HEK293 (cell line): ENCODE data around the gene PP2D1.
A peak's percentile ranks its signal among the peaks of the same experiment; 100 is the strongest.

ENCODE experiments used
- CTCF ChIA-PET: fragments of 350-600 bp; formaldehyde crosslinking; extraction: SDS; loops from one replicate; lab custom pipeline; 2021; ENCODE audit warnings: antibody characterized with exemption; lab: Yijun Ruan, JAX
- POLR2A ChIA-PET: fragments of 300-600 bp; formaldehyde crosslinking; extraction: SDS; loops from one replicate; lab custom pipeline; 2020; ENCODE audit warnings: antibody characterized with exemption, inconsistent platforms; lab: Yijun Ruan, JAX
- H3K27ac ChIP-seq: fragments of 200-500 bp; sonication (Bioruptor generic); 2 replicates; pipeline ENCODE4 v1.5.1; 2014; ENCODE audit warnings: low read depth, low read length, control low read depth, inconsistent platforms; ENCODE audit errors: extremely low read depth
- H3K36me3 ChIP-seq, 2 experiments: fragments of 200-500 bp in 1 of 2; sonication (Bioruptor generic) in 1 of 2; 1 replicate in 1 of 2; 2 replicates in 1 of 2; pipeline ENCODE4 v1.5.1; 2014 to 2017; ENCODE audit warnings: inconsistent platforms in 2 of 2, low read length in 2 of 2; ENCODE audit not compliant: control insufficient read depth in 2 of 2, insufficient read depth in 1 of 2
- H3K4me1 ChIP-seq: fragments of 200-500 bp; sonication (Bioruptor generic); 2 replicates; pipeline ENCODE4 v1.5.1; 2014; ENCODE audit warnings: mild to moderate bottlenecking, low read length, inconsistent platforms; ENCODE audit not compliant: control insufficient read depth, insufficient read depth
- H3K4me3 ChIP-seq: 2 replicates; pipeline ENCODE4 v1.5.1; 2011; ENCODE audit warnings: low read depth, mild to moderate bottlenecking, control low read depth, low read length, moderate library complexity
- H3K9me3 ChIP-seq: fragments of 200-500 bp; sonication (Bioruptor generic); 2 replicates; pipeline ENCODE4 v1.5.1; 2014; ENCODE audit warnings: low read depth, low read length, inconsistent platforms; ENCODE audit not compliant: control insufficient read depth, insufficient read depth
- GLIS2 ChIP-seq: fragments of 450-650 bp; formaldehyde crosslinking; IDR thresholded peaks from 2 replicates; pipeline ENCODE4 v1.5.1; 2016; ENCODE audit warnings: missing biosample characterization, missing genetic modification characterization
- HOXD13 ChIP-seq: sonication (generic); formaldehyde crosslinking; IDR thresholded peaks from 2 replicates; pipeline ENCODE4 v1.8.0; 2022; ENCODE audit warnings: missing genetic modification reagents, borderline replicate concordance
- KLF17 ChIP-seq: fragments of 450-650 bp; formaldehyde crosslinking; IDR thresholded peaks from 2 replicates; pipeline ENCODE4 v1.5.1; 2016; ENCODE audit warnings: missing biosample characterization, missing genetic modification characterization
- KLF9 ChIP-seq: fragments of 450-650 bp; formaldehyde crosslinking; IDR thresholded peaks from 2 replicates; pipeline ENCODE4 v1.5.1; 2016; ENCODE audit warnings: missing biosample characterization, missing genetic modification characterization, low read depth
- PRDM1 ChIP-seq: fragments of 450-650 bp; formaldehyde crosslinking; IDR thresholded peaks from 2 replicates; pipeline ENCODE4; 2016; ENCODE audit warnings: missing biosample characterization, missing genetic modification characterization
- SP7 ChIP-seq: fragments of 450-650 bp; formaldehyde crosslinking; IDR thresholded peaks from 2 replicates; pipeline ENCODE4 v1.5.1; 2016; ENCODE audit warnings: missing biosample characterization, missing genetic modification characterization
- ZBTB21 ChIP-seq: fragments of 450-650 bp; formaldehyde crosslinking; IDR thresholded peaks from 2 replicates; pipeline ENCODE4 v1.5.1; 2017; ENCODE audit warnings: missing biosample characterization, missing genetic modification characterization
- ZEB2 ChIP-seq: fragments of 450-650 bp; formaldehyde crosslinking; IDR thresholded peaks from 2 replicates; pipeline ENCODE4 v1.5.1; 2016; ENCODE audit warnings: missing biosample characterization, missing genetic modification characterization
- ZNF184 ChIP-seq: fragments of 450-650 bp; IDR thresholded peaks from 2 replicates; pipeline ENCODE4 v1.5.1; 2018; ENCODE audit warnings: missing biosample characterization, mild to moderate bottlenecking, missing genetic modification characterization
- ZNF223 ChIP-seq: fragments of 450-650 bp; formaldehyde crosslinking; IDR thresholded peaks from 2 replicates; pipeline ENCODE4 v1.5.1; 2016; ENCODE audit warnings: missing biosample characterization, missing genetic modification characterization
- ZNF292 ChIP-seq: fragments of 450-650 bp; formaldehyde crosslinking; IDR thresholded peaks from 2 replicates; pipeline ENCODE4 v1.5.1; 2016; ENCODE audit warnings: low read depth, missing biosample characterization, missing genetic modification characterization, borderline replicate concordance
- ZNF302 ChIP-seq: fragments of 450-650 bp; formaldehyde crosslinking; IDR thresholded peaks from 2 replicates; pipeline ENCODE4 v1.5.1; 2016; ENCODE audit warnings: missing biosample characterization, missing genetic modification characterization, low read depth
- ZNF324 ChIP-seq: fragments of 450-650 bp; formaldehyde crosslinking; IDR thresholded peaks from 2 replicates; pipeline ENCODE4 v1.5.1; 2016; ENCODE audit warnings: missing biosample characterization, missing genetic modification characterization
- ZNF335 ChIP-seq: fragments of 450-650 bp; formaldehyde crosslinking; conservative IDR thresholded peaks from 2 replicates; pipeline ENCODE4 v1.5.1; 2016; ENCODE audit warnings: missing biosample characterization, missing genetic modification characterization
- ZNF362 ChIP-seq: fragments of 450-650 bp; formaldehyde crosslinking; IDR thresholded peaks from 2 replicates; pipeline ENCODE4 v1.5.1; 2016; ENCODE audit warnings: missing biosample characterization, missing genetic modification characterization
- ZNF501 ChIP-seq: fragments of 450-650 bp; formaldehyde crosslinking; IDR thresholded peaks from 2 replicates; pipeline ENCODE4 v1.5.1; 2016; ENCODE audit warnings: missing biosample characterization, missing genetic modification characterization
- ZNF518A ChIP-seq: fragments of 450-650 bp; formaldehyde crosslinking; conservative IDR thresholded peaks from 2 replicates; pipeline ENCODE4 v1.5.1; 2016; ENCODE audit warnings: low read depth, missing biosample characterization, missing genetic modification characterization
- ZNF629 ChIP-seq: fragments of 450-650 bp; formaldehyde crosslinking; IDR thresholded peaks from 2 replicates; pipeline ENCODE4 v1.5.1; 2017; ENCODE audit warnings: missing biosample characterization, missing genetic modification characterization
- ZNF670 ChIP-seq: fragments of 450-650 bp; formaldehyde crosslinking; IDR thresholded peaks from 2 replicates; pipeline ENCODE4 v1.5.1; 2016; ENCODE audit warnings: missing biosample characterization, missing genetic modification characterization, low read depth
- ZNF76 ChIP-seq: fragments of 450-650 bp; formaldehyde crosslinking; IDR thresholded peaks from 2 replicates; pipeline ENCODE4; 2016; ENCODE audit warnings: low read depth, missing biosample characterization, missing genetic modification characterization, borderline replicate concordance
- ZNF777 ChIP-seq: fragments of 450-650 bp; formaldehyde crosslinking; IDR thresholded peaks from 2 replicates; pipeline ENCODE4 v1.5.1; 2017; ENCODE audit warnings: missing biosample characterization, missing genetic modification characterization, borderline replicate concordance
- ZNF830 ChIP-seq: fragments of 450-650 bp; IDR thresholded peaks from 2 replicates; pipeline ENCODE4 v1.5.0; 2018; ENCODE audit warnings: missing biosample characterization, missing genetic modification characterization, low read depth, mild to moderate bottlenecking, moderate library complexity

Gene PP2D1

GRCh38 chr3:19946832-19947548 is 65.1 kb downstream of the PP2D1 start, which contains the start of gene RAB5A (continued):
- peak; percentile 97 for TF ChIP-seq ZBTB21 (tag by site-specific recombination)
- peak; percentile 95 for TF ChIP-seq KLF9 (tag by site-specific recombination)
- peak; percentile 93 for TF ChIP-seq ZEB2
- TF ChIP-seq SP7 (tag by site-specific recombination), result peak; percentile 68; the same call in 1 of the 2 replicates
- peak; percentile 99 for TF ChIP-seq ZNF629
- no peak for TF ChIP-seq ZNF292 (tag by site-specific recombination)
- peak; percentile 17; the same call in 1 of the 2 replicates for TF ChIP-seq KLF17
- TF ChIP-seq ZNF302 (tag by site-specific recombination), result no peak
- peak; percentile 80 for TF ChIP-seq ZNF518A (tag by site-specific recombination)
- TF ChIP-seq ZNF362, result no peak
- no peak for TF ChIP-seq HOXD13 (CRISPR knock-in tag)

- Histone ChIP-seq H3K4me1 (peaks cover 5% of the 10 kb centered on the region; the same call in 1 of the 2 replicates), H3K4me3 (peak overlapping the region; percentile 81), H3K9me3 (no peaks in the 10 kb centered on the region), H3K36me3 (peaks cover 5 to 6% of the 10 kb centered on the region in 2 experiments; a peak in 2 of 3 replicates), H3K27ac (peak overlapping the region; percentile 67; the same call in 1 of the 2 replicates)
- ChIA-PET POLR2A (no interaction called here), CTCF (interaction anchor here (0.6 to 1.1 kb wide), 3 partner anchors 18 to 94 kb away, joined by 3 to 4 read pairs (median 3); partner anchors contain the start of gene KAT2B)
- TF ChIP-seq ZNF335 (tag by site-specific recombination) (peak; percentile 3; the same call in 1 of the 2 replicates), ZNF76 (no peak), ZNF777 (tag by site-specific recombination) (no peak), GLIS2 (peak; percentile 49; the same call in 1 of the 2 replicates), ZNF184 (tag by site-specific recombination) (no peak), ZNF501 (no peak), PRDM1 (tag by site-specific recombination) (no peak), ZNF223 (no peak), ZNF302 (tag by site-specific recombination) (no peak), ZNF670 (tag by site-specific recombination) (no peak), ZNF830 (tag by site-specific recombination) (no peak), ZNF324 (tag by site-specific recombination) (no peak), ZNF518A (tag by site-specific recombination) (no peak)
Observed at GRCh38 chr3:19945969-19946831, 65.9 kb downstream of the PP2D1 start.
